OCI-LY7 (cell line): Measurements from ENCODE around the gene CCL22. TPM values are rescaled to one million over a fixed set of nuclear protein-coding genes. Genes with fewer than 3 reads are reported as not detected.

Experiments used
- Bru-seq: library from RNA; stranded (reverse); fragments of 400-500 nt; gene quantifications from one replicate; lab custom pipeline; 2021; lab: Mats Ljungman, UMichigan
- BruChase-seq, 2 experiments: library from RNA; stranded (reverse); fragments of 400-500 nt; gene quantifications; one replicate each; lab custom pipeline; 2021; lab: Mats Ljungman, UMichigan
- BruUV-seq: library from RNA; stranded (reverse); fragments of 400-500 nt; replicated peaks from 2 replicates; lab custom pipeline; 2021; lab: Mats Ljungman, UMichigan
- CTCF ChIA-PET: fragments of 300-600 bp; sonication (Branson Sonifier 250); formaldehyde crosslinking; loops from one replicate; lab custom pipeline; 2022; ENCODE audit warnings: antibody characterized with exemption; ENCODE audit not compliant: unreplicated experiment; lab: Charles Lee
- POLR2A ChIA-PET: fragments of 300-600 bp; sonication (Branson Sonifier 250); formaldehyde crosslinking; loops from one replicate; lab custom pipeline; 2022; ENCODE audit warnings: antibody characterized with exemption; lab: Charles Lee
- DNase-seq: peaks from one replicate; pipeline ENCODE4 v3.0.0-alpha.2; 2015; ENCODE audit warnings: low spot score
- H2AFZ ChIP-seq: fragments of 200-600 bp; sonication (generic), shearing (Covaris generic); 2 replicates; pipeline ENCODE4 v1.6.1; 2014; ENCODE audit warnings: mild to moderate bottlenecking, antibody characterized with exemption, low read length, moderate library complexity
- H3K27ac ChIP-seq: fragments of 200-600 bp; sonication (generic); 2 replicates; pipeline ENCODE4 v1.5.1; 2014; ENCODE audit warnings: mixed run types, low read depth, mild to moderate bottlenecking, moderate library complexity, low read length, inconsistent platforms; ENCODE audit not compliant: poor library complexity, severe bottlenecking
- H3K36me3 ChIP-seq: fragments of 200-600 bp; sonication (generic); 2 replicates; pipeline ENCODE4 v1.6.1; 2014; ENCODE audit warnings: mild to moderate bottlenecking, antibody characterized with exemption, low read length, moderate library complexity, mixed read lengths; ENCODE audit not compliant: insufficient read depth
- H3K4me1 ChIP-seq: fragments of 200-600 bp; sonication (generic); 2 replicates; pipeline ENCODE4 v1.5.1; 2014; ENCODE audit warnings: mild to moderate bottlenecking, low read length; ENCODE audit not compliant: insufficient read depth, poor library complexity, severe bottlenecking
- H3K4me2 ChIP-seq: fragments of 200-600 bp; sonication (generic); 2 replicates; pipeline ENCODE4 v1.6.1; 2014; ENCODE audit warnings: mild to moderate bottlenecking, low read length
- H3K4me3 ChIP-seq: fragments of 200-600 bp; sonication (generic); 2 replicates; pipeline ENCODE4 v1.5.1; 2014; ENCODE audit warnings: mild to moderate bottlenecking, low read depth, low read length; ENCODE audit not compliant: poor library complexity, severe bottlenecking
- H3K79me2 ChIP-seq: fragments of 200-600 bp; sonication (generic); 2 replicates; pipeline ENCODE4 v1.6.1; 2016; ENCODE audit warnings: low read depth, mild to moderate bottlenecking, low read length, moderate library complexity, mixed read lengths; ENCODE audit not compliant: insufficient read depth
- H3K9me2 ChIP-seq: fragments of 200-600 bp; sonication (generic); 2 replicates; pipeline ENCODE4 v1.6.1; 2016; ENCODE audit warnings: mild to moderate bottlenecking, low read length, mixed read lengths; ENCODE audit not compliant: insufficient read depth
- H3K9me3 ChIP-seq: fragments of 200-600 bp; sonication (generic); 2 replicates; pipeline ENCODE4 v1.6.1; 2014; ENCODE audit warnings: mild to moderate bottlenecking, mixed run types, low read length, mixed read lengths
- H4K20me1 ChIP-seq: fragments of 200-600 bp; sonication (generic); 2 replicates; pipeline ENCODE4 v1.6.1; 2014; ENCODE audit warnings: mild to moderate bottlenecking, antibody characterized with exemption, low read length, moderate library complexity, mixed read lengths; ENCODE audit not compliant: insufficient read depth
- CTCF ChIP-seq: fragments of 200-600 bp; sonication (generic); conservative IDR thresholded peaks from 2 replicates; pipeline ENCODE4 v1.5.1; 2014; ENCODE audit warnings: mild to moderate bottlenecking, antibody characterized with exemption, low read length, moderate library complexity, mixed read lengths
- EZH2phosphoT487 ChIP-seq: fragments of 200-600 bp; sonication (generic); IDR thresholded peaks from 2 replicates; pipeline ENCODE4 v1.6.1; 2018; ENCODE audit warnings: low read depth, borderline replicate concordance, mild to moderate bottlenecking, mixed run types, antibody characterized with exemption, low read length, moderate library complexity, mixed read lengths
- intact Hi-C: fragments of 100-400 bp; cut with micrococcal nuclease; formaldehyde crosslinking; loops from one replicate; pipeline ENCODE4 v1.10.0; 2022; ENCODE audit not compliant: unreplicated experiment
- long read RNA-seq: library from polyadenylated mRNA; stranded (forward); transcript quantifications from one replicate; pipeline ENCODE4 v2.0.0, GENCODE V29; 2022
- total RNA-seq, 2 experiments: library from RNA; depleted of rRNA in 1 of 2; stranded (reverse); fragments of >200 nt in 1 of 2; shearing (Covaris generic) in 1 of 2; gene quantifications; 2 replicates each; pipeline ENCODE4 v1.2.3, GENCODE V29; 2014 to 2022

CCL22 gene, protein sequence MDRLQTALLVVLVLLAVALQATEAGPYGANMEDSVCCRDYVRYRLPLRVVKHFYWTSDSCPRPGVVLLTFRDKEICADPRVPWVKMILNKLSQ
- not detected in 2 replicates for total RNA-seq (2014; rRNA removed; shearing (Covaris generic))
- not detected in 2 replicates for total RNA-seq (2022)
- not detected for Bru-seq, nascent RNA
- BruChase-seq, experiment 1, labeled RNA remaining after a 6-hour chase, result not detected
- BruChase-seq, experiment 2, labeled RNA remaining after a 2-hour chase, result not detected
- long read RNA-seq, result 0 reads

GRCh38 chr16:57358527-57359095 is at the start of gene CCL22:
TSS of gene CCL22 (plus strand) at chr16:57358783. CDS start at chr16:57358817, 34 bp downstream.
- Histone ChIP-seq H3K9me3 (no peaks in the 10 kb centered on the region), H3K27ac (no peak within 1 kb of the TSS), H4K20me1 (no peaks in the 10 kb centered on the region), H3K4me2 (no peak within 1 kb of the TSS), H3K79me2 (no peaks in the 10 kb centered on the region), H3K4me1 (no peaks in the 10 kb centered on the region), H3K9me2 (no peaks in the 10 kb centered on the region), H2AFZ (no peak within 1 kb of the TSS), H3K4me3 (no peak within 1 kb of the TSS), H3K36me3 (no peaks in the 10 kb centered on the region)
- ChIA-PET POLR2A (no interaction called here), CTCF (no interaction called here)
- intact Hi-C loops, result no loop called here
- TF ChIP-seq EZH2phosphoT487 (no peak), CTCF (no peak)
- no peak for DNase-seq
- no TSS peak for BruUV-seq

DNA sequence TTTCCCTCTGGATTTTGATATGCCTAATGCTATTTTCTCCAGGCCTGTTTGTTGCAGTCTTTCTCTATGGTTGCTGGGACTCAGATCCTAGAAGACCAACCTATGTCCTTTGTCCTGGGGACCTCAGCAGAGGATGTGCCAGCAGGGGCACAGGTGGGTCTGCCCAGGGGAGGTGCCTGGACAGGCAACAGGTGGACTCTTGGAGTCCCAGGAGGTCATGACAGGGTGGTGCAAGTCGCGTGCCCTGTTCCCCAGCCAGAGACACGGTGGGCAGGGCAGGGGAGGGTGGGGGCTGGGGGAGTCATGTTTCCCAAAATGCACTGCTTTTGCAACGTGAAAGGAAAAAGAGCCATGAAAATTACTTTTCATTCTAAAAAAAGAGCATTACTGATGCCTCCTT is 47.8 kb upstream of the CCL22 start:
- intact Hi-C loops, result no loop called here
- Histone ChIP-seq H3K9me3 (no peaks in the 10 kb centered on the region), H4K20me1 (no peaks in the 10 kb centered on the region), H3K9me2 (no peaks in the 10 kb centered on the region), H2AFZ (no peak overlapping the region), H3K79me2 (no peaks in the 10 kb centered on the region), H3K4me1 (peaks cover 7% of the 10 kb centered on the region), H3K27ac (no peak overlapping the region), H3K4me2 (no peak overlapping the region), H3K4me3 (no peak overlapping the region), H3K36me3 (no peaks in the 10 kb centered on the region)
- ChIA-PET POLR2A (no interaction called here), CTCF (no interaction called here)
- DNase-seq, result no peak
- BruUV-seq, result no TSS peak
- no peak for TF ChIP-seq CTCF
- TF ChIP-seq EZH2phosphoT487, result no peak

DNA sequence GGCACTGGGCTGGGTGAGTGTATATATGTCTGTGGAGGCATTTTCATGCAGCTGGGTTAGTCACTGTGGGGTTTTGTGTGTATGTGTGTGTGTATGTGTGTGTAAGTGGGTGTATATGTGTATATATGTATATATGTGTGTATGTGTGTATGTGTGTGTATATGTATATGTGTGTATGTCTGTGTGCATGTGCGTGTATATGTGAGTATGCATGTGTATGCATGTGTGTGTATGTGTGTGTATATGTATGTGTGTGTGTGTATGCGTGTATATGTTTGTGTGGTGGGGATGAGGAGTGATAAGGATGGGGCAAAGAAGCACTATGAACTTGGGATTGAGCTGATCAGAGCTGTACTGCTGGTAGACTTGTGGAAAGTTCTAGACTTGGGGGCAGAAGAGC is 45.1 kb upstream of the CCL22 start:
- H4K20me1 ChIP-seq, result no peaks in the 10 kb centered on the region
- TF ChIP-seq EZH2phosphoT487 (no peak), CTCF (no peak)
- CTCF ChIA-PET, result no interaction called here
- H3K9me2 ChIP-seq, result no peaks in the 10 kb centered on the region
- no peaks in the 10 kb centered on the region for H3K79me2 ChIP-seq
- H2AFZ ChIP-seq, result no peak overlapping the region
- H3K36me3 ChIP-seq, result no peaks in the 10 kb centered on the region
- H3K9me3 ChIP-seq, result no peaks in the 10 kb centered on the region
- no peak for DNase-seq
- BruUV-seq, result no TSS peak
- H3K4me2 ChIP-seq, result no peak overlapping the region
- H3K4me1 ChIP-seq, result peaks cover 7% of the 10 kb centered on the region
- H3K27ac ChIP-seq, result no peak overlapping the region
- POLR2A ChIA-PET, result no interaction called here
- no peak overlapping the region for H3K4me3 ChIP-seq
- intact Hi-C loops, result no loop called here
